Activated CD4-positive, alpha-beta memory T cell treated with anti-CD3 and anti-CD28 coated beads for 36 hours (primary cell): ENCODE data around the gene DAPK1. TPM values are rescaled to one million over a fixed set of nuclear protein-coding genes. Genes with fewer than 3 reads are reported as not detected.

Source experiments
- CTCF ChIA-PET: fragments of 350-600 bp; sonication (Branson Sonifier 250); formaldehyde crosslinking; loops from one replicate; lab custom pipeline; 2021; ENCODE audit warnings: antibody characterized with exemption, inconsistent platforms; lab: Charles Lee
- POLR2A ChIA-PET: fragments of 350-600 bp; sonication (Branson Sonifier 250); formaldehyde crosslinking; loops from one replicate; lab custom pipeline; 2021; ENCODE audit warnings: antibody characterized with exemption; lab: Charles Lee
- DNase-seq: peaks from one replicate; pipeline ENCODE4 v3.0.0-alpha.2; 2020
- H3K27ac Mint-ChIP-seq: one replicate; pipeline ENCODE4 v1.8.0; 2021; ENCODE audit warnings: mixed read lengths
- H3K27me3 Mint-ChIP-seq: one replicate; pipeline ENCODE4 v1.8.0; 2021; ENCODE audit warnings: mixed read lengths
- H3K36me3 Mint-ChIP-seq: one replicate; pipeline ENCODE4 v1.8.0; 2021; ENCODE audit warnings: mixed read lengths
- H3K4me1 Mint-ChIP-seq: one replicate; pipeline ENCODE4 v1.8.0; 2021; ENCODE audit warnings: low read depth, mixed read lengths
- H3K4me3 Mint-ChIP-seq: one replicate; pipeline ENCODE4 v1.8.0; 2021; ENCODE audit warnings: mild to moderate bottlenecking, mixed read lengths
- H3K9me3 Mint-ChIP-seq: one replicate; pipeline ENCODE4 v1.8.0; 2021; ENCODE audit warnings: mixed read lengths
- intact Hi-C: fragments of 100-400 bp; cut with micrococcal nuclease; formaldehyde crosslinking; loops from one replicate; pipeline ENCODE4 v1.15.1; 2023
- total RNA-seq, 2 experiments: library from RNA; stranded (reverse); gene quantifications; one replicate each; pipeline ENCODE4 v1.2.3, GENCODE V29; 2021

The DAPK1 gene
- total RNA-seq, 2 experiments from 2014 or later: 1.9 to 3.3 TPM

DNA sequence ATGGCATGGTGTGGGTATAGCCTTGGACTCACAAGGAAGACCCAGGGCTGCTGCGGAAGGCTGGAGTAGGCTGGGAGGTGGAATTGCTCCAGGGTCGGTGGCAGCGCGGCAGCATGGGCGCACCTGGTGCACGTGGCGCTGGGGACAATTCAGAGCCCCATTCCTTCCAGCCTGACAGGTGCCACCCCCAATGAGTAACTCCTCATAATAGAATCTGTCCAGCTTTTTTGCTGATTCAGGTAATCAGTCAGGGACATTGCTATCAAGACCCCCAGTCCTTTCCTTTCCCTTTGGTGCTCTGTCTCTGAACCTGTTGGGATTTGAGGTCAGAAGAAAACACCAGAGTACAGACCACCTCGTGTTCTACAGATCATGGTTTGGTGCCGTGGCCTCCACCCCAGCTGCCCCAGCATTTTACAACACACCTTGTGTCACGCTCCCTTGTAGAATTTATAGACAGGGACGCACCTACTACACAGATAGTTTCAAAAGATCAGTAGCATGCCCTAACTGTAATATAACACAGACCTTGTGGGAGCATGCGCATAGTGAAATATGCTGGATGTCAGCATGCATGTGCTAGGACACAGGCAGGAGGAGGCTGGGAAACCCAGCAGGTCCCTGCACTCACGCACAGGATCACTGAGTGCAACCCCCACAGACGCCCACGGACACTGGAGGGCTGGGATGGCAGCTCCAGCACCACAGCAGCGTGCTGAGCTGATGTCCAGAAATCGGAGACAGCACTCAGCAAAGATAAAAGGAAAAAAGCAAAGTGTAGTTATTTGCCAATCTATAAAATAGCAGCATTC, 180.3 kb downstream of the DAPK1 start:
- ChIA-PET POLR2A (interaction anchor here (0.6 kb wide), 1 partner anchor 31 kb away, joined by 4 read pairs; no protein-coding TSS in a partner anchor), CTCF (interaction anchor here (0.8 to 2.2 kb wide), 4 partner anchors 9 to 135 kb away, joined by 3 to 14 read pairs (median 4); no protein-coding TSS in a partner anchor)
- intact Hi-C loops: loop anchor here (2.0 kb wide), 1 partner anchor 135 kb away; no protein-coding TSS in a partner anchor
- Mint-ChIP-seq H3K4me1 (no peaks in the 10 kb centered on the region), H3K27ac (no peak overlapping the region), H3K9me3 (no peaks in the 10 kb centered on the region), H3K36me3 (no peaks in the 10 kb centered on the region), H3K4me3 (no peak overlapping the region), H3K27me3 (peaks cover 2% of the 10 kb centered on the region)
- no peak for DNase-seq

DNA sequence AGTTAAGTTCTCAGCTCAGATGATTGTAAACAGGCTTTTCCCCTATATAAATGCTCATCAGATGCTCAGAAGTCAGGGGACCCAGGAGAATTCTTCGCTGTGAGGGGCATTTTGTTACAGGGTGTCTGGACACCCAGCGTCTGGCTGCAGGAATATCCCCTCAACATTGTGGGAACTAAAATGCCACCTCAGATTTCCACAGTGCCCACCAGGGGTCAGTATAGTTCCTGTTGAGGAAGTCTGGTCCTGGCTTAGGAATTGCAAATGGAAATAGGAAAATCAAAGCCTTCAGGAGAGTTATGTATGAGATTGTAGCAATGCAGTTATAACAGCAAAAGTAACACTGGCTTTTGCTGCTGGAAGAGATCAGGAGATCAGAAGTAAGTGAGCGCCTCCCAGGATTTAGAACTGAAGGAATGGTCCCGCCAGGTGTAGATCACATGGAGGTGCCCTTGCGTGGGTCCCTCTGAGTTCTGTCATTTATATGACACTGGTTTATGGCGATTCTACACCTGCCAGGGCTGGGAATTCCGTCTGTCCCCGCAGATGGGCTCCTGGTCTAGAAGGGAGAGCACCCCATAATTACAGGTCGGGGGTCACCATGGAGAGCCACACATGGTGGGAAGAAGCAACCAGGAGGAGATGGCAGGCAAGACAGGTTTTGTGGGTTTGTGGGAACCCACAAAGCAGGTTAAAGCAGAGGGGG, 181.1 kb downstream of the DAPK1 start:
- ChIA-PET POLR2A (interaction anchor here (0.6 kb wide), 1 partner anchor 30 kb away, joined by 4 read pairs; no protein-coding TSS in a partner anchor), CTCF (interaction anchor here (0.8 to 2.2 kb wide), 2 partner anchors 10 to 134 kb away, joined by 3 to 14 read pairs; no protein-coding TSS in a partner anchor)
- intact Hi-C loops: loop anchor here (2.0 kb wide), 1 partner anchor 134 kb away; no protein-coding TSS in a partner anchor
- no peaks in the 10 kb centered on the region for H3K4me1 Mint-ChIP-seq
- H3K27ac Mint-ChIP-seq: no peak overlapping the region
- H3K27me3 Mint-ChIP-seq: peaks cover 2% of the 10 kb centered on the region
- H3K9me3 Mint-ChIP-seq: no peaks in the 10 kb centered on the region
- peak; percentile 45 for DNase-seq
- no peak overlapping the region for H3K4me3 Mint-ChIP-seq
- no peaks in the 10 kb centered on the region for H3K36me3 Mint-ChIP-seq

DNA sequence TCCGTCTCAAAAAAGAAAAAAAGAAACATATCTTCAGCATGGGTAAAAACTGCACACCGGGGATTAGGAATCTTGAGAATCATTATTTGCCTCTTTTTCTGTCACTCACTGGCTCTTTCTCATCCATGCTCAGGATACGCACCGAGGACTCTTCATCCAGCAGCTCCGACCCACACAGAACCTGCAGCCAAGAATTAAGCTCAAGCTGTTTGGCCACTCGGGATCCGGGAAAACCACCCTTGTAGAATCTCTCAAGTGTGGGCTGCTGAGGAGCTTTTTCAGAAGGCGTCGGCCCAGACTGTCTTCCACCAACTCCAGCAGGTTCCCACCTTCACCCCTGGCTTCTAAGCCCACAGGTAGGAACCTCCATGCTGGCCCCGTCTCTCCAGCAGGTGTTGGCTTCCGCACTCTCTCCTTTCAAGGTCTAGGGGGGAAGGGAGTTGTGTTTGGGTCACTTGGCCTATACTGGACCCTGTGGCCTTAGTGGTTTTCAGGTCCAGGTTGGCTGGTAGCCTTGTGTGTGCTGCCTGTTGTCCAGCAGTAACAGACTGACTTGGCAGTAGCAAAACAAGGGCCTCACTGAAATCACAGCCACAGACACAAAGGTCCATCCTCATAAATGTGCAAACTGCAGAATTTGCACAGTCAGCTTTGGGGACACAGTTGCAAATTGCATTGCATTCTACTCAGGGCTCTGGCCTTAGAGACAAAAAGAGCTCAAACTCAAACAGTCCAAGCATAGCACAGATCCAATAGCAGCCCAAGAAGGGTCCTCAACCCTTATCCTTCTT, 183.8 kb downstream of the DAPK1 start:
- Mint-ChIP-seq H3K4me1 (peaks cover 18% of the 10 kb centered on the region), H3K4me3 (no peak overlapping the region), H3K36me3 (no peaks in the 10 kb centered on the region), H3K9me3 (no peaks in the 10 kb centered on the region), H3K27me3 (peaks cover 2% of the 10 kb centered on the region), H3K27ac (no peak overlapping the region)
- DNase-seq: no peak
- ChIA-PET POLR2A (no interaction called here), CTCF (interaction anchor here (0.6 to 1.6 kb wide), 2 partner anchors 127 to 131 kb away, joined by 4 read pairs; no protein-coding TSS in a partner anchor)
- intact Hi-C loops: no loop called here

DNA sequence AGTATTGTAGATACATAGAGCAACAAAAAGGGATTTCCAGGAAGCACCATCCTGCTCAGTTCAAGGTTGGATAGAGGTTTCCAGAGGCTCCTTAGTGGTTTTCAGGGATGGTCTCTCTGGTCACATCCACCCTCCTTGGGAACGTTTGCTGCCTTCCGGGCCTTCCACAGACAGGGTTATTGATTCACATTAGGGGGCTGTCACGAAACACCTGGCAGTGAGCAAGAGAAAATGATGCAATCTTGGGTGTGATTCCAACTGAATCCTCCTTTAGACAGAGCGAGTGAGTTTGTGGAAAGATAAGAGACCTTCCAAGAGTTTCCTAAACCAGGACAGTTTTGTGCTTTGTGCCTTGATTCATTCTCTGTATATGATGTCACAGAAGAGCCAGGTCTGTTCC, 184.4 kb downstream of the DAPK1 start:
- intact Hi-C loops: no loop called here

DNA sequence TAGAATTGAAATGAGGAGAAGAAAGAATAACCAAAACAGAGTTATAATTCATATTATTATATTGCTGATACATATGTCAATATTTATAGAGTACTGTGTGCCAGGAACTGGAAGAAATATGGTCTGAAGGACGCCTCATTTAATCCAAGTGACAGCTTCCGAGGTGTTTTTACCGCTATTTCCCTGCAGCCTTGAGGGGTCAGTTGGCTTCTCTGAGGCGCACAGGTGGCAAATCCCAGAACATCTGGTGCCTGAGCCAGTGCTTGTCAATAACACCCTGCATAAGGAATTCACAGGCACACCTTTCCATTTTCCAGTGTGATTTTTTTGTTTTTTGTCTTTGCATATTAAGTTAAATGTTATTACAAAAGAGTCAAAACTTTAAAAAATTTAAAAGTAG, 185.0 kb downstream of the DAPK1 start:
- Mint-ChIP-seq H3K4me3 (no peak overlapping the region), H3K36me3 (no peaks in the 10 kb centered on the region), H3K9me3 (no peaks in the 10 kb centered on the region), H3K4me1 (peaks cover 19% of the 10 kb centered on the region), H3K27me3 (no peaks in the 10 kb centered on the region), H3K27ac (no peak overlapping the region)
- DNase-seq: no peak
- POLR2A ChIA-PET: no interaction called here
- intact Hi-C loops: no loop called here
- CTCF ChIA-PET: no interaction called here

More for the DNA sequence above, 184.4 kb downstream of the DAPK1 start:
- Mint-ChIP-seq H3K9me3 (no peaks in the 10 kb centered on the region), H3K27ac (no peak overlapping the region), H3K4me1 (peaks cover 19% of the 10 kb centered on the region), H3K36me3 (no peaks in the 10 kb centered on the region), H3K27me3 (peaks cover 2% of the 10 kb centered on the region), H3K4me3 (no peak overlapping the region)
- CTCF ChIA-PET: no interaction called here
- POLR2A ChIA-PET: no interaction called here
- no peak for DNase-seq

DNA sequence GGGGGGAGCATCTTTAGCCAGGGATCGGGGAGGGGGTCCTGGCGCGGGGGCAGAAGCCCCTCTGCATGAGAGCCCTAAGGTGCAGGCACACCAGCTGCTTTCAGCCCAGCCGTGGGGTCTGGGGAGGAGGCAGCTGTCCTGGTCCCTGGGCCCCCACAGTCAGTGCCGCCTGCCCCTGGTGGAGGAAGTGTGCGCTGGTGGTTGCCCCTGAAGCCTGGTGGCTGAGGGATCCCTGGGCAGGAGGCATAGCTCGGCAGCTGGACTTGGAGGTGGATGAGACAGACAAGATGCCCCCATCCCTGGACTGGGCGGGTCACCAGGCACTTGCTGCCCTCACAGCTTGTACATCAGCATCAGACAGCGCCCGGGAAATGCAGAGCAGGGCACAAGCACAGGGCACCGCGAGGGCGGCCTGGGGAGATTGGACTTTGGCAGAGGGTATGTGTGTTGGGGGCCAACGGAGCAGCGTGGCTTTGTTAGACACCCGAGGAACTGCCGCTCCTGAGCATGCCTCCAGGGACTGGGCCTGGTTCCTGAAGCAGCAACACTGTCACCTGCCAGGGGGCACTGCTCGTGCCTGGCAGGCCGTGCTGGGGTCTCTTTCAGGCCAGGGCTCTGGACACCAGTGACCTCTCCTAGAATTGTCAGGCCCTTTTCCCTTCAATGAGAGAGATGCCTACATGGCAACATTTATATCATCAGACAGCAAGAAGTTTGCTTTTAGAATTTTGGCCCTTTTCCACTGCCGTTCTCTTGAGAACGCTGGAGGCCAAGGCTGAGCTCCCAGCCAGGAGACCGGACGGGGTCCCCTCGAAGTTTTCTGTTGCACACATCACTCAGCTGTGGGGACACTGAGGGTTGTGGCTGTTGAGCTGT, 186.3 kb downstream of the DAPK1 start:
- Mint-ChIP-seq H3K27ac (no peak overlapping the region), H3K4me3 (no peak overlapping the region), H3K9me3 (no peaks in the 10 kb centered on the region), H3K36me3 (no peaks in the 10 kb centered on the region), H3K27me3 (no peaks in the 10 kb centered on the region), H3K4me1 (peaks cover 19% of the 10 kb centered on the region)
- DNase-seq: no peak
- ChIA-PET CTCF (interaction anchor here (0.9 to 2.7 kb wide), 9 partner anchors 10 to 129 kb away, joined by 3 to 15 read pairs (median 4); no protein-coding TSS in a partner anchor), POLR2A (no interaction called here)
- intact Hi-C loops: no loop called here

DNA sequence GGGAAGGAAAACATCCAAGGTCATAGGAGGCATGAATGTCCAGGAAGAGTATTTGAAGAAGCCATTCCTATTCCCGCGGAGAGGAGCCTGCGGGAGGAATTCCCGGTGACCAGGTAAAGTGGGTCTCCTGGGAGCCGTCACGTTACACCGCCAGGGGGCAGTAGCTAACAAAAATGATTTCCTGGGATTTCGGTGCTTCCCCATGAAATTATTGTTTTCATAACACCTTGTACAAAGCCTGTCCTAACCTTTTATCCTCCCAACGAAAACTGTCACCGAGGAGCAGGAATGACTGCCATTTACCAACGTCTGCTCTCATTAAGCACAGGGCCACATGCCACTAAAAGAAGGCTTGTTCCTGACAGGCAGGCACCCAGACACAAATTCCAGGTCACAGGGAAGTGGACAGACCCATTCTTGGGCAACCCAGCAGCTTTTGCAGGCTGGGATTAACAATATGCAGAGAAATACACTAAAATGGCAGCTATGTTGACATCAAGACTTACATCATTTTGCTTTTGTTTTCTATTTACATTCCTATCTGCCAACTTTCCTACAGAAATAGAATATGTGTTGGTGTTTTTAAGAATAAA, 187.1 kb downstream of the DAPK1 start:
- intact Hi-C loops: no loop called here
- H3K27me3 Mint-ChIP-seq: no peaks in the 10 kb centered on the region

DNA sequence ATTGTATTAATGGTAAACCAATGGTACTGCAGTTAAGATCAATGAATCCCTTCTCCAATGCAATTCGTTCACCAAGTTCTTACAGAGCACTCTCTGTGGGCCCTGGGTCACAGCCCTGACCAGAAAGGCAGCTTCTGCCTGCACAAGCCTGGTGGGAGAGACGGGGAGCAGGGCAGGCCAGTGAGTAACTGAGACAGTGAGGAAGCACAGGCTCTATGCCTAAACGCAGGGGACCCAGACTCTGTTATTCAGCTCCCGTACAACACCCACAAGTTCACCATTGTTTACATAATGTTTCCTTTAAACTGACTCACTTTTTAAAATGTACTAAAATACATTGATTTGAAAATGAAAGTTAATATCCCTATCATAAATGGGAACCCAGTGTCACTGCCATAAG, 187.8 kb downstream of the DAPK1 start:
- Mint-ChIP-seq H3K27ac (no peak overlapping the region), H3K27me3 (no peaks in the 10 kb centered on the region), H3K4me1 (peaks cover 19% of the 10 kb centered on the region), H3K36me3 (no peaks in the 10 kb centered on the region), H3K9me3 (no peaks in the 10 kb centered on the region), H3K4me3 (no peak overlapping the region)
- POLR2A ChIA-PET: no interaction called here
- intact Hi-C loops: no loop called here
- DNase-seq: no peak
- CTCF ChIA-PET: interaction anchor here (0.6 to 2.7 kb wide), 6 partner anchors 24 to 855 kb away, joined by 3 to 15 read pairs (median 4); partner anchors contain the start of gene CDK20

More for the DNA sequence above, 187.1 kb downstream of the DAPK1 start:
- POLR2A ChIA-PET: no interaction called here
- peaks cover 19% of the 10 kb centered on the region for H3K4me1 Mint-ChIP-seq
- H3K27ac Mint-ChIP-seq: no peak overlapping the region
- H3K36me3 Mint-ChIP-seq: no peaks in the 10 kb centered on the region
- H3K9me3 Mint-ChIP-seq: no peaks in the 10 kb centered on the region
- no peak overlapping the region for H3K4me3 Mint-ChIP-seq
- peak; percentile 31 for DNase-seq
- CTCF ChIA-PET: interaction anchor here (0.9 to 2.7 kb wide), 10 partner anchors 10 to 290 kb away, joined by 3 to 15 read pairs (median 4); partner anchors contain the start of gene CDK20

DNA sequence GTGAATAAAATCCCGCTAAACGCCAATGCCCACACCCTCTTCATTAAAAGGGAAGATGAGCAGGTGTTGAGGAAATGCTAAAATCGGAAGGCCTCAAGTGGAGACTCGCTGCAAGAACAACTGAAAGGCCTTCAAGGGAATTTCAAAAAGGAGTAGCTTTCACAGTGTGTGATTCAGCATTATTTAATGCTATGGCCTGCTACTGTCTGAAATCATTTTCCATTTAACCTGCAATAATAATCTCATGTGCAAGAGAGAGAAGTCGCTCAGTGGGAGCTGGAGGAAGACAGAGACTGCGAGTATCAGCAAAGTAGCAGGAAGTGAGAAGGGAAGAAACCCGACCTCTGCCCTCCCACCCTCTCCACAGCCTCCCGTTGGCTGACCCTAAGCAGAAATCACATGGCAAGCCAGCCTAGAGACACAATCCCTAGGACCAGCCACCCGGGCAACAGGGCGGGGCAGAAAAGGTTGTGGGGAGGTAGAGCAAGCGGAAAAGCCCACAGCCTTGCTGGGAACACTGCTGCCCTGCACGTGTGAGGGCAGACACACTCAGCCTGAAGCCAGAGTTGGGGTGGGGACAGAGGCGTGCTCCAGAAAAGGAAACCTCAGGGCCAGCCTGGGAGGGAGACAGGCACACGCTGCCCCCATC, 188.3 kb downstream of the DAPK1 start:
- H3K9me3 Mint-ChIP-seq: no peaks in the 10 kb centered on the region
- peak overlapping the region; percentile 16 for H3K27ac Mint-ChIP-seq
- peaks cover 19% of the 10 kb centered on the region for H3K4me1 Mint-ChIP-seq
- H3K36me3 Mint-ChIP-seq: no peaks in the 10 kb centered on the region
- ChIA-PET CTCF (interaction anchor here (0.6 to 2.7 kb wide), 3 partner anchors 107 to 855 kb away, joined by 4 to 15 read pairs (median 4); no protein-coding TSS in a partner anchor), POLR2A (no interaction called here)
- DNase-seq: no peak
- no peaks in the 10 kb centered on the region for H3K27me3 Mint-ChIP-seq
- H3K4me3 Mint-ChIP-seq: no peak overlapping the region
- intact Hi-C loops: no loop called here

DNA sequence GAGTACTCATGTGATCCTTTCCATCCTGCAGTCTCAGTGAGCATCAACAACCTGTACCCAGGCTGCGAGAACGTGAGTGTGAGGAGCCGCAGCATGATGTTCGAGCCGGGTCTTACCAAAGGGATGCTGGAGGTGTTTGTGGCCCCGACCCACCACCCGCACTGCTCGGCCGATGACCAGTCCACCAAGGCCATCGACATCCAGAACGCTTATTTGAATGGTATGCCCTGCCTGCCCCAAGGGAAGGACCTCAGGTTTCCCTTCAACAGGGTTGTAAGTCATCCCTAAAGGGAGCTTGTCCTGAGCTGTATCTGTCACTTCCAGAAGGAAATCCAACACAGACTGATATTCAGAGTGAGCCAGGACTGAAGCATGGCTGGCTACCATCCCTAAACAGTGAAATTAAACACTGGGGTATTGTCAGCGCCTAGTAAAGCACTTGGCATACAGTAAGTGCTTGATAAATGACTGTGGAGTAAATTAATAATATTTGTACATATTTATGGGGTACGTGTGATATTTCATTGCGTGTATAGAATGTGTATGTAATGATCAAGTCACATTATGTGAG, 188.9 kb downstream of the DAPK1 start:
- no peak for DNase-seq
- Mint-ChIP-seq H3K36me3 (no peaks in the 10 kb centered on the region), H3K27me3 (no peaks in the 10 kb centered on the region), H3K9me3 (no peaks in the 10 kb centered on the region), H3K4me1 (peaks cover 19% of the 10 kb centered on the region), H3K4me3 (no peak overlapping the region), H3K27ac (no peak overlapping the region)
- ChIA-PET CTCF (interaction anchor here (1.4 to 2.7 kb wide), 2 partner anchors 126 kb away, joined by 3 to 15 read pairs; no protein-coding TSS in a partner anchor), POLR2A (no interaction called here)
- intact Hi-C loops: no loop called here
